Measurements from ENCODE around the gene NAA20.
"Not testable (repeated sequence)": the region's sequence is repeated elsewhere in the genome, so short reads cannot be mapped to it uniquely, and the experiment has no call there.

NAA20 gene

GRCh38 chr20:20003955-20004322 is 13.2 kb upstream of the NAA20 start:
- not testable (repeated sequence) for H3K9me3 ChIP-seq (ENCODE audit: control insufficient read depth in 1 of 2, low read length in 2 of 2); H3K27me3 ChIP-seq (ENCODE audit: low read depth, low read length)
- peak overlapping the region; percentile 76 for H3K27ac ChIP-seq (ENCODE audit: low read length)
- peaks cover 4 to 16% of the 10 kb centered on the region in 2 donors for H3K4me1 ChIP-seq (ENCODE audit: control insufficient read depth in 1 of 2, insufficient read depth in 2 of 2, low read length in 2 of 2)
- peaks cover 20 to 22% of the 10 kb centered on the region in 2 donors for H3K36me3 ChIP-seq (ENCODE audit: control insufficient read depth in 1 of 2, insufficient read depth in 2 of 2, low read length in 2 of 2)
- peak overlapping the region; percentile 12 to 32 for H3K4me3 ChIP-seq (ENCODE audit: low read depth in 1 of 2, low read length in 2 of 2)

GRCh38 chr20:20005342-20005741 is 11.8 kb upstream of the NAA20 start:
- H3K4me1 ChIP-seq (ENCODE audit: control insufficient read depth in 1 of 2, insufficient read depth in 2 of 2, low read length in 2 of 2) = peaks cover 4 to 12% of the 10 kb centered on the region in 2 donors
- H3K4me3 ChIP-seq (ENCODE audit: low read depth in 1 of 2, low read length in 2 of 2) = no peak overlapping the region
- no peaks in the 10 kb centered on the region for H3K27me3 ChIP-seq (ENCODE audit: low read depth, low read length)
- H3K36me3 ChIP-seq (ENCODE audit: control insufficient read depth in 1 of 2, insufficient read depth in 2 of 2, low read length in 2 of 2) = peaks cover 8 to 11% of the 10 kb centered on the region in 2 donors
- H3K27ac ChIP-seq (ENCODE audit: low read length) = no peak overlapping the region
- no peaks in the 10 kb centered on the region for H3K9me3 ChIP-seq (ENCODE audit: control insufficient read depth in 1 of 2, low read length in 2 of 2)

- no peaks in the 10 kb centered on the region for H3K27me3 ChIP-seq (ENCODE audit: low read depth, low read length)
- peaks cover 0 to 17% of the 10 kb centered on the region in 2 donors for H3K4me1 ChIP-seq (ENCODE audit: control insufficient read depth in 1 of 2, insufficient read depth in 2 of 2, low read length in 2 of 2)
- no peak overlapping the region for H3K27ac ChIP-seq (ENCODE audit: low read length)
- H3K9me3 ChIP-seq (ENCODE audit: control insufficient read depth in 1 of 2, low read length in 2 of 2) = no peaks in the 10 kb centered on the region
- H3K4me3 ChIP-seq (ENCODE audit: low read depth in 1 of 2, low read length in 2 of 2) = no peak overlapping the region
- no peaks in the 10 kb centered on the region for H3K36me3 ChIP-seq (ENCODE audit: control insufficient read depth in 1 of 2, insufficient read depth in 2 of 2, low read length in 2 of 2)
Observed at GRCh38 chr20:20009784-20010253, 7.3 kb upstream of the NAA20 start.

GRCh38 chr20:20010639-20011500 is 6.3 kb upstream of the NAA20 start:
- Histone ChIP-seq H3K4me3 (ENCODE audit: low read depth in 1 of 2, low read length in 2 of 2) (peak overlapping the region in 1 of 2 donors; percentile 11), H3K4me1 (ENCODE audit: control insufficient read depth in 1 of 2, insufficient read depth in 2 of 2, low read length in 2 of 2) (peaks cover 0 to 17% of the 10 kb centered on the region in 2 donors), H3K27me3 (ENCODE audit: low read depth, low read length) (no peaks in the 10 kb centered on the region), H3K36me3 (ENCODE audit: control insufficient read depth in 1 of 2, insufficient read depth in 2 of 2, low read length in 2 of 2) (no peaks in the 10 kb centered on the region), H3K27ac (ENCODE audit: low read length) (no peak overlapping the region), H3K9me3 (ENCODE audit: control insufficient read depth in 1 of 2, low read length in 2 of 2) (no peaks in the 10 kb centered on the region)

- peaks cover 0 to 17% of the 10 kb centered on the region in 2 donors for H3K4me1 ChIP-seq (ENCODE audit: control insufficient read depth in 1 of 2, insufficient read depth in 2 of 2, low read length in 2 of 2)
- no peaks in the 10 kb centered on the region for H3K9me3 ChIP-seq (ENCODE audit: control insufficient read depth in 1 of 2, low read length in 2 of 2)
- no peak overlapping the region for H3K27ac ChIP-seq (ENCODE audit: low read length)
- H3K27me3 ChIP-seq (ENCODE audit: low read depth, low read length) = no peaks in the 10 kb centered on the region
- no peak overlapping the region for H3K4me3 ChIP-seq (ENCODE audit: low read depth in 1 of 2, low read length in 2 of 2)
- no peaks in the 10 kb centered on the region for H3K36me3 ChIP-seq (ENCODE audit: control insufficient read depth in 1 of 2, insufficient read depth in 2 of 2, low read length in 2 of 2)
Observed at GRCh38 chr20:20012541-20012940, 4.6 kb upstream of the NAA20 start.

- Histone ChIP-seq H3K9me3 (ENCODE audit: control insufficient read depth in 1 of 2, low read length in 2 of 2) (no peaks in the 10 kb centered on the region), H3K4me3 (ENCODE audit: low read depth in 1 of 2, low read length in 2 of 2) (no peak overlapping the region), H3K27me3 (ENCODE audit: low read depth, low read length) (no peaks in the 10 kb centered on the region), H3K36me3 (ENCODE audit: control insufficient read depth in 1 of 2, insufficient read depth in 2 of 2, low read length in 2 of 2) (no peaks in the 10 kb centered on the region), H3K27ac (ENCODE audit: low read length) (no peak overlapping the region), H3K4me1 (ENCODE audit: control insufficient read depth in 1 of 2, insufficient read depth in 2 of 2, low read length in 2 of 2) (peaks cover 13 to 35% of the 10 kb centered on the region in 2 donors)
Observed at GRCh38 chr20:20014659-20015058, 2.5 kb upstream of the NAA20 start.

GRCh38 chr20:20017844-20018185 is 653 bp downstream of the NAA20 start:
- Histone ChIP-seq H3K27me3 (ENCODE audit: low read depth, low read length) (no peaks in the 10 kb centered on the region), H3K9me3 (ENCODE audit: control insufficient read depth in 1 of 2, low read length in 2 of 2) (no peaks in the 10 kb centered on the region), H3K4me3 (ENCODE audit: low read depth in 1 of 2, low read length in 2 of 2) (peak overlapping the region; percentile 87 to 99), H3K36me3 (ENCODE audit: control insufficient read depth in 1 of 2, insufficient read depth in 2 of 2, low read length in 2 of 2) (peaks cover 3 to 4% of the 10 kb centered on the region in 2 donors), H3K27ac (ENCODE audit: low read length) (peak overlapping the region; percentile 36), H3K4me1 (ENCODE audit: control insufficient read depth in 1 of 2, insufficient read depth in 2 of 2, low read length in 2 of 2) (peaks cover 13 to 31% of the 10 kb centered on the region in 2 donors)

GRCh38 chr20:20018366-20018765 is 1.2 kb downstream of the NAA20 start:
- Histone ChIP-seq H3K9me3 (ENCODE audit: control insufficient read depth in 1 of 2, low read length in 2 of 2) (no peaks in the 10 kb centered on the region), H3K27ac (ENCODE audit: low read length) (peak overlapping the region; percentile 36), H3K27me3 (ENCODE audit: low read depth, low read length) (no peaks in the 10 kb centered on the region), H3K36me3 (ENCODE audit: control insufficient read depth in 1 of 2, insufficient read depth in 2 of 2, low read length in 2 of 2) (peaks cover 3 to 5% of the 10 kb centered on the region in 2 donors), H3K4me3 (ENCODE audit: low read depth in 1 of 2, low read length in 2 of 2) (peak overlapping the region; percentile 87 to 99), H3K4me1 (ENCODE audit: control insufficient read depth in 1 of 2, insufficient read depth in 2 of 2, low read length in 2 of 2) (peaks cover 13 to 31% of the 10 kb centered on the region in 2 donors)

- H3K27ac ChIP-seq (ENCODE audit: low read length) = no peak overlapping the region
- H3K27me3 ChIP-seq (ENCODE audit: low read depth, low read length) = no peaks in the 10 kb centered on the region
- H3K36me3 ChIP-seq (ENCODE audit: control insufficient read depth in 1 of 2, insufficient read depth in 2 of 2, low read length in 2 of 2) = peaks cover 4 to 5% of the 10 kb centered on the region in 2 donors
- no peaks in the 10 kb centered on the region for H3K9me3 ChIP-seq (ENCODE audit: control insufficient read depth in 1 of 2, low read length in 2 of 2)
- peaks cover 13 to 31% of the 10 kb centered on the region in 2 donors for H3K4me1 ChIP-seq (ENCODE audit: control insufficient read depth in 1 of 2, insufficient read depth in 2 of 2, low read length in 2 of 2)
- H3K4me3 ChIP-seq (ENCODE audit: low read depth in 1 of 2, low read length in 2 of 2) = no peak overlapping the region
Observed at GRCh38 chr20:20019123-20019522, 2.0 kb downstream of the NAA20 start.

GRCh38 chr20:20020908-20021307 is 3.7 kb downstream of the NAA20 start:
- H3K9me3 ChIP-seq (ENCODE audit: control insufficient read depth in 1 of 2, low read length in 2 of 2) = no peaks in the 10 kb centered on the region
- H3K36me3 ChIP-seq (ENCODE audit: control insufficient read depth in 1 of 2, insufficient read depth in 2 of 2, low read length in 2 of 2) = peaks cover 5 to 8% of the 10 kb centered on the region in 2 donors
- no peak overlapping the region for H3K4me3 ChIP-seq (ENCODE audit: low read depth in 1 of 2, low read length in 2 of 2)
- H3K27ac ChIP-seq (ENCODE audit: low read length) = no peak overlapping the region
- peaks cover 13 to 31% of the 10 kb centered on the region in 2 donors for H3K4me1 ChIP-seq (ENCODE audit: control insufficient read depth in 1 of 2, insufficient read depth in 2 of 2, low read length in 2 of 2)
- no peaks in the 10 kb centered on the region for H3K27me3 ChIP-seq (ENCODE audit: low read depth, low read length)

GRCh38 chr20:20021835-20022234 is 4.7 kb downstream of the NAA20 start:
- no peak overlapping the region for H3K4me3 ChIP-seq (ENCODE audit: low read depth in 1 of 2, low read length in 2 of 2)
- H3K4me1 ChIP-seq (ENCODE audit: control insufficient read depth in 1 of 2, insufficient read depth in 2 of 2, low read length in 2 of 2) = peaks cover 13 to 31% of the 10 kb centered on the region in 2 donors
- H3K27ac ChIP-seq (ENCODE audit: low read length) = no peak overlapping the region
- H3K27me3 ChIP-seq (ENCODE audit: low read depth, low read length) = no peaks in the 10 kb centered on the region
- no peaks in the 10 kb centered on the region for H3K9me3 ChIP-seq (ENCODE audit: control insufficient read depth in 1 of 2, low read length in 2 of 2)
- H3K36me3 ChIP-seq (ENCODE audit: control insufficient read depth in 1 of 2, insufficient read depth in 2 of 2, low read length in 2 of 2) = peaks cover 8 to 9% of the 10 kb centered on the region in 2 donors
